ENCODE data around the gene PANX2.

Gene PANX2

DNA sequence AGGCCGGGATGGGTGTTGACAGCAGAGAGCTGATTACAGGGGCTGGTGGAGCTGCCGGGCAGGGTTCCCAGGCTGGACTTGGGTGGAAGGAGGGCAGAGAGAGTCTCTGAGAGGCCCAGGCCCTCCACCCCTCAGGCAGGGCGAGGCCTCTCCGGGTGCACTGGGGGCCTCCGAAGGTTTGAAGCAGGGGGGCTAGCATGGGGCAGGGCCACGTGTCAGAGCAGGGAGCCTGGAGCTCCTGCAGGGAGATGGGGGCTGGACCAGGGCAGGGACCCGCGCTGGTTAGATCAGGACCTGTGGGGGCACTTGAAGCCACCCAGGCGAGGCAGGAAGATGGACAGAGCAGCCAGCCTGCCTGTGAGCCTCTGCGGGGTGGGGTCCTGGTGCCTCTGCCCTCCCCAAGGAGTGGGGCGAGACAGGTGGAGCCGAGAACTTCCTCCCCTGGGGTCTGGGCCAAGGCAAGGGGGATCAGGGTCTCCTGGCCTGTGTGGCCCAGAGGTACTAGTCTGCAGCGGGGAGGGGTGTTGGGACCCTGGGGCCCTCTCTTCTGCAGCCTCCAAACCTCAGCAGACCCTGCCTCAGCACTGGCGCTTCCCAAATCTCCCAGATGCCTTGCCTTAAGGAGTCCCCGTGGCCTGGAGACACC, 911 bp downstream of the PANX2 start:
- no peak for DNase-seq

DNA sequence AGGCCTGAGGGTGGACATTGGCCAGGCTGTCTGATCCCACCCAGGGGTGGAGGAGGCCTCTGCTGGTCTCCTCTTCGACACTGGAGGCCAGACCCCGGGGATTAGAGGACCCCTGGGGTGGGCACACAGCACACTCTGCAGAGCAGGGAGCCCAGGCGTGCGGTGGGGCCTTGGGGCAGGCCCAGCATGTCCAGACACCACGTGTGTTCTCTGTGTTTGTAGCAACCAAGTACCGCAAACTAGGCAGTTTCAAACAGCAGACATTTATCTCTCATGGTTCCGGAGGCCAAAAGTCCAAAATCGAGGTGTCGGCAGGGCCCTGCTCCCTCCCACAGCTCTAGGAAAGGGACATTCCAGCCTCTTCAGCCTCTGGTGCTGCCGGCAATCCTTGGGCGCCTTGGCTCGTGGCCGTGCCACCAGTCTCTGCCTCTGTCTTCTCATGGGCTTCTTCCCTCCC, 1.5 kb downstream of the PANX2 start:
- no peak for DNase-seq

DNA sequence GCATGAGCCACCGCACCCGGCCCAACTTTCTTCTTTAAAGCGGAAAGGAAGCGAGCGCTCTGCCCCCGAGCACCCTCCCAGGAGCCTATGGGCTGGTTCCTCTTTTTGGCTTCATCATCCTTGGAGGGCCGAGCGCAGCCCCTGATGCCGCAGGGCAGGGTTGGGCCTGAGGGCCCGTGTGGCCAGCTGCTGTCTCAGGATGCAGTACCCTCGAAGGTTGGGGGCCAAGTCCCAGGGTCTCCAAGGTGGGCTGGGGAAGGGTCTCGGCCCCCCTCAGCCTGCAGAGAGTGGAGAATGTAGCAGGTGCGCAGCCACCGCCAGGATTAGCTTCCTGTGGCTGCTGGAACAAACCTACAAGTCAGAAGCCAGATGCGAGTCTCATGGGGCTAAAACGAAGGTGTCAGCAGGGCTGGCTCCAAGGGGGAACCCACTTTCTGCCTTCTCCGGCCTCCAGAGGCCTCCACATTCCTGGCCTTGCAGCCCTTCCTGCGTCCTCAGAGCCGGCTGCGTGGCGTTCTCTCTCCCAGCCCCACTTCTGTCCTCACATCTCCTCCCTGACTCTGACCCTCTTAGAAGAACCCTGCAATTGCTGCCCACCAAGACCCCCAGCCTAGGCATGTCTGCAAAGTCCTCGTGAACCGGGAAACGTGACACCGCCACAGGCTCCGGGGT, 2.9 kb downstream of the PANX2 start:
- no peak for DNase-seq

DNA sequence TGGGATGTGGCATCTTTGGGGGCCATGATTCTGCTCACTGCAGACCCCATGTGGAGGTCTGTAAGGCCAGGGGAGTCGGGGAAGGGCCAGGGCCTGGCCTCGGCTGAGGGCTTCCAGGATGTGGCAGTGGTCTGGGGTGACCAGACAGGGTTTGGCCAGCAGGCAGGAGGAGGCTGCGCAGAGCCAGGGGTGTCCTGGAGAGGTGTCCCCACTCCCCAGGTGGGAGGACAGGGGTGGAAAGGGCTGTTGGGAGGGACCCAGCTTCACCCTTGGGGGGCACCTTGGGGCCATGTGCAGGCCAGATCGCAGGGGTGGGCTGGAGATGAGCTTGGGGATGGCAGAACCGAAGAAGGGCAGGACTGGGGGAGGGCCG, 3.4 kb downstream of the PANX2 start:
- DNase-seq, result no peak

DNA sequence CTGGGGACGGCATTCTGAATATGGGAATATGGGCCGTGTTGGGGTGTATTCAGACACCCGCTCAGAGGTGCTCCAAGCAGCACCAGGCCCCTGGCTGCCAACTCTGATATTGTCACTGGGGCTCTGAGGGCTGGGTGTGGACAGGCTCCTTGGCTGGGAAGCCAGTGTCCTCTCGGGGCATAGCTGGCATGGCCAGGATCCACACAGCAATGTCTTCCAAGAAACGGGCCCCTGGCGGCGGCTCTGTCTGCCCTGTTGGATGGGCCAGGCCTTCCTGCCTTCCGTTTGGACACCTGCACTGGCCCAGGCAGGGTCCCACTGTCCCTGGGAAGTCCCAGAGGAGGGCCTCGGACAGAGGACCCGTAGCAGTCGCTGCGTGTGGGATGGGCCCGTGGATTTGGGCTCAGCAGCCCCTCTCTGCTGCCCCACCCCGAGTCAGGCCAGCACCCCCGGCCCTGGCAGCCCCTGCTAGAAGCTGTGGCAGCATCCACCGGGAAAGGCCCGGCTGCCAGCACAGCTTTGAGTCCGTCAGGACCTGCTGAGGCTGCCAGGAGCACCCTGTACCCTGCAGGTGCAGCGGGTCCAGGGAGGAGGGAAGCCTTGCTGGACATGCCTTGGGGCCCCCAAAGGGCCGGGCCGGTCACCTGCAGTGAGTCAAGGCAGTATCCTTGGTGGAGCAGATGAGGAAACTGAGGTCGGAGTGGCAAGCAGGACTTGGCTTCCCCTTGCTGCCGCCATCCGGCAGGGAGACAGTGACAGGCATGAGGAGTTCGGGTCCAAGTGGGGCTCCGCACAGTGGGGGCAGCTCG, 4.1 kb downstream of the PANX2 start:
- no peak for DNase-seq

DNA sequence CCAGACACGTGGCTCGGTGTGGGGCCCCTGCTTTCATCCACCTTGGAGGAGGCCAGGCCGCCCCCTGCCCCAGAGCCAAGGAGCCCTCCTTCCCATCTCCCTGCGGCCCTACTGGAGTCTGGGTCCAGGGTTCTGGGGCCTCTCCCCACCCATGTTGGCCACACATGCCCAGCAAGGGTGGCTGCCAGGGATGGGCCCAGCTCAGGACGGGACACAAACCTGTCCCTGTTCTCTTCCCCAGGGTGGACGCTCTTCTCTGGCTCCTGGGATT, 4.6 kb downstream of the PANX2 start:
- no peak for DNase-seq

DNA sequence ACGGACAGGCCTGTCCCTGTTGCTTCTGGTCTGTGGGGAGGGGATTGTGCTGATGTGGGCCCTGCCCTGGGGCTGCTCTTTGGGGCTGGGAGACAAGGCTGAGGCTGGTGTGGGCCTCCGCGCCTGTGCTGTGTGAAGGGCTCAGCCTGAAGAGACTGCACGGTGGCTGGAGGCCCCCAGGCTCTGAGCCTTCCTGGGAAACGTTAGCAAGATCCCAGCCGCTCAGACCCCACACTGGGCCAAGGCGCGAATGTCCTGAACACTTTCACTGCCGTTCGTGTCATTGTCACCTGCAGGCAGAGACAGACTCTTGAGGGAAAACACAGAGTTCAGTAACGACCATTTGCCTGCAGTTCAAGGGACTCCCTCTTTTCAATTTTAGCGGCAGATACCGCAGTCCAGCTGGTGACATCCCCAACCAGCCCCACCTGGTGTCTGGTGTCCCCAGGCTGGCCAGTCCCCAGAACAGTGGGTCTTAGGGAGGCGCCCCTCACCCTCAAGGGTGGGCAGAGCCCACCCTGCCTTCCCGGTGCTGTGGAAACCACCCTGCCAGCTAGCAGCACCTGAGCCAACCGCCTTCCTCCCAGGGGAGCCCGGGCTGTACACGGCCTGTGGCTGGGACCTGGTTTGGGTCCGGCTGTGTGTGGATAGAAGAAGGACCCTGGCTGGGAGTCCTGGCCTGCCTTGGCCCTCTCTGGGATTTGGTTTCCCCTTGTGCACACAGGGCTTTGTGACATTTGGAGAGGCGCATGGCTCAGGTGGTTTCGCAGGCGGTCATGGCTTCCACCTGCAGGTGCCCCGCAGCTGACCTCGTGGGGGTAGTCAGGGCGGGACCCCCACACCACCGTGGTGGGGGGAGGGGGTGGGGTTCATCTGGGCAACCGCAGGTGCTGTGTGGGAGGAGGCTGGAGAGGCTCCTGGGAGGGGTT, 5.7 kb downstream of the PANX2 start:
- no peak for DNase-seq

DNA sequence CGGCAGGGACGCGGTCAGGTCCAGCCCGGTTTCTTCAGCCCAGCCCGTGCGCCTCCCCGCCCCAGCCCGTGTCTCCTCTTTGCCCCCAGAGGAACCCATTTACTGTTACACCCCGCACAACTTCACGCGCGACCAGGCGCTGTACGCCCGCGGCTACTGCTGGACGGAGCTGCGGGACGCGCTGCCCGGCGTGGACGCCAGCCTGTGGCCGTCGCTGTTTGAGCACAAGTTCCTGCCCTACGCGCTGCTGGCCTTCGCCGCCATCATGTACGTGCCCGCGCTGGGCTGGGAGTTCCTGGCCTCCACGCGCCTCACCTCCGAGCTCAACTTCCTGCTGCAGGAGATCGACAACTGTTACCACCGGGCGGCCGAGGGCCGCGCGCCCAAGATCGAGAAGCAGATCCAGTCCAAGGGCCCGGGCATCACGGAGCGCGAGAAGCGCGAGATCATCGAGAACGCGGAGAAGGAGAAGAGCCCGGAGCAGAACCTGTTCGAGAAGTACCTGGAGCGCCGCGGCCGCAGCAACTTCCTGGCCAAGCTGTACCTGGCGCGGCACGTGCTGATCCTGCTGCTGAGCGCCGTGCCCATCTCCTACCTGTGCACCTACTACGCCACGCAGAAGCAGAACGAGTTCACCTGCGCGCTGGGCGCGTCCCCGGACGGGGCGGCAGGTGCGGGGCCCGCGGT, 6.5 kb downstream of the PANX2 start:
- no peak for DNase-seq

DNA sequence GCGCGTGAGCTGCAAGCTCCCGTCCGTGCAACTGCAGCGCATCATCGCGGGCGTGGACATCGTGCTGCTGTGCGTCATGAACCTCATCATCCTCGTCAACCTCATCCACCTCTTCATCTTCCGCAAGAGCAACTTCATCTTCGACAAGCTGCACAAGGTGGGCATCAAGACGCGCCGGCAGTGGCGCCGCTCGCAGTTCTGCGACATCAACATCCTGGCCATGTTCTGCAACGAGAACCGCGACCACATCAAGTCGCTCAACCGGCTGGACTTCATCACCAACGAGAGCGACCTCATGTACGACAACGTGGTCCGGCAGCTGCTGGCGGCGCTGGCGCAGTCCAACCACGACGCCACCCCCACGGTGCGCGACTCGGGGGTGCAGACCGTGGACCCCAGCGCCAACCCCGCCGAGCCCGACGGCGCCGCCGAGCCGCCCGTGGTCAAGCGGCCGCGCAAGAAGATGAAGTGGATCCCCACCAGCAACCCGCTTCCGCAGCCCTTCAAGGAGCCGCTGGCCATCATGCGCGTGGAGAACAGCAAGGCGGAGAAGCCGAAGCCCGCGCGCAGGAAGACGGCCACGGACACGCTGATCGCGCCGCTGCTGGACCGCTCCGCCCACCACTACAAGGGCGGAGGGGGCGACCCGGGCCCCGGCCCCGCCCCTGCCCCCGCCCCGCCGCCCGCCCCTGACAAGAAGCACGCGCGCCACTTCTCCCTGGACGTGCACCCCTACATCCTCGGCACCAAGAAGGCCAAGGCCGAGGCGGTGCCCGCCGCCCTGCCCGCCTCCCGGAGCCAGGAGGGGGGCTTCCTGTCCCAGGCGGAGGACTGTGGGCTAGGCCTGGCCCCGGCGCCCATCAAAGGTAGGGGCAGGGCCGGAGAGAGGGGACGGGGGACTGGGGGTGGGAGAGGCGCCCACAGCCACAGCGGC, 7.3 kb downstream of the PANX2 start:
- no peak for DNase-seq

DNA sequence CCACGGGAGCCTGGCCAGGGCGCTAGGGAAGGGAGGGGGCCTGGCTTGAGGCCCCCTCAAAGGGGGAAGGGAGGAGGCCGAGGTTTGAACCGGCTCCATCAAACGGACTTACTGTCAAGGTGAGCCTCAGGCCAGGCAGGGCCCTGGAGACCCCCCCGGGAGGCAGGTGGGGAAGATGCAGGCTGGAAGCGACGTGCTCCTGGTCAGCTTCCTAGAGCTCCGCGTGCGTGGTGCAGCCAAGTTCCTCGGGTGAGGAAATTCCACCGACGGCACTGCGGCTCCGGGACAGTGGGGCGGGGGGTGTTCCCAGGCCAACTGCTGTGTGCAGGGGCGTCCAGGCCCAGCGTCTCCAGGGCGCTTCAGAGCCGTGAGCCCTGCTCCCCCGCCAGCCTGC, 7.9 kb downstream of the PANX2 start:
- DNase-seq, result no peak

DNA sequence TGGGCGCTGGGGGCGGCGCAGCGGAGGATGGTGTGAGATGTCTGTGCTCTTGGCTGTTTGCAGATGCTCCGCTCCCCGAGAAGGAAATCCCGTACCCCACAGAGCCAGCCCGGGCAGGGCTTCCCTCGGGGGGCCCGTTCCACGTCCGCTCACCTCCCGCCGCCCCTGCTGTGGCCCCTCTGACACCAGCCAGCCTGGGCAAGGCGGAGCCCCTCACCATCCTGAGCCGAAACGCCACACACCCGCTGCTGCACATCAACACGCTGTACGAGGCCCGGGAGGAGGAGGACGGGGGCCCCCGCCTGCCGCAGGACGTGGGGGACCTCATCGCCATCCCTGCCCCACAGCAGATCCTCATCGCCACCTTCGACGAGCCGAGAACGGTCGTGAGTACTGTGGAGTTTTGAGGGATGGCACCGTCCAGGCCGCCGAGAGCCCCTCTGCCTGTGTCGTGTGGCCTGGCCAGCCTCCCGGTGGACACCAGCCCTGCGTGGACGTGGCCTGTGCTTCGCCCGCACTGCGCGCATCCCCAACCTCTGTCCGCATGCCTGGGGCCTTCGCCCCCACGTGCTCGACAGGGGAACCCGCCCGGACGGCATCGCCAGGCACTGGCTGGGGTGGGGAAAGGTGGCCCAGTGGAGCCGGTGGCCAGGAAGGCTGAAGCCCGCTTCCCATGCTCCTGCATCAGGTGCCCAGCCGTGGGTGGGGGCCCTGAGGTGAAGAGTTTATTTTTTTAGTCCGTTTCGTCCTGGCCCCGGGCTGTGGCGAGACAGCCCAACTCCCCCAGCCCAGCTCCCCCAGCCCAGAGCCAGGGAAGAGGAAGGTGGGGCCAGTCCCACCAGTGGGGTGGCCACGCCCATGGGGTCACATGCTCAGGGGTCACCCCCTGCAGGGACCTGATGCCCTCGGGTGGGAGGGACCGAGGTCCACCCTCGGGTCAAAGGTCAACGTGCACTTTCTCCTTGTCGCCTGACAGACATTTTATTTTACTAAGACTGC, 8.6 kb downstream of the PANX2 start:
- no peak for DNase-seq

DNA sequence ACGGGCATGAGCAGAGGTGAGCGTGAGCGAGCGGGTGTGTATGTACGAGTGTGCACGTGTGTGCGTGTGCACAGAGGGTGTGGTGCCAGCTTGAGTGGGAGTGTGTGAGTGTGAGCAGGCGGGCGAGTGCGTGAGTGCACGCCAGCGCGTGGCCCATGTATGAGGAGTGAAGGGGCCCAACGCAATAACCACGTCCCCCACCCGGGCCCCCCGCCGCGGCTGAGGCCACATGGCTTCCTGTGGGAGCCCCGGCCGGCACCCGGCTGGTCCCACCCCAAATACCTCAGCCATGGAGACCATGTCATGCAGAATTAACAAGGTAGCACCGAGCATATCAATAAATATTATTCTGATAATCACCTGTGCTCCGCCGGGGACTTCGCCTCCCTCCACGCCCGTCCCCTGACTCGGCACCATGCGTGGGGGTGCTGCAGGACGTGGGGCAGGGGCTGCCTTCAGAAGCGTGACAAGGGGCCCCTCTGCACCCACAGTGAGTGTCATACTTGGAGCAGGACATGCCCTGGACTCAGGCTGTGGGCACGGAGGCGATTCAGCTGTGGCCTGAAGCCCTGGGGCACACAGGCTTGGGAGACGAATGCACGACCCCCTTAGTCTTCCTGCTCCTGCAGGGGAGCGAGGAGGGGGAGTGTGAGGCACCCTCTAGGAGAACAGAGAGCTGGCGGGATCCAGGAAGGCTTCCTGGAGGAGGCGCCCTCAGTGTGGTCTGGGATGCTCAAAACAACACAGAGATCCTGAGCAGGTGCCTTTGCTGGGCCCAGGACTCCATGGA, 9.6 kb downstream of the PANX2 start:
- DNase-seq, result no peak

DNA sequence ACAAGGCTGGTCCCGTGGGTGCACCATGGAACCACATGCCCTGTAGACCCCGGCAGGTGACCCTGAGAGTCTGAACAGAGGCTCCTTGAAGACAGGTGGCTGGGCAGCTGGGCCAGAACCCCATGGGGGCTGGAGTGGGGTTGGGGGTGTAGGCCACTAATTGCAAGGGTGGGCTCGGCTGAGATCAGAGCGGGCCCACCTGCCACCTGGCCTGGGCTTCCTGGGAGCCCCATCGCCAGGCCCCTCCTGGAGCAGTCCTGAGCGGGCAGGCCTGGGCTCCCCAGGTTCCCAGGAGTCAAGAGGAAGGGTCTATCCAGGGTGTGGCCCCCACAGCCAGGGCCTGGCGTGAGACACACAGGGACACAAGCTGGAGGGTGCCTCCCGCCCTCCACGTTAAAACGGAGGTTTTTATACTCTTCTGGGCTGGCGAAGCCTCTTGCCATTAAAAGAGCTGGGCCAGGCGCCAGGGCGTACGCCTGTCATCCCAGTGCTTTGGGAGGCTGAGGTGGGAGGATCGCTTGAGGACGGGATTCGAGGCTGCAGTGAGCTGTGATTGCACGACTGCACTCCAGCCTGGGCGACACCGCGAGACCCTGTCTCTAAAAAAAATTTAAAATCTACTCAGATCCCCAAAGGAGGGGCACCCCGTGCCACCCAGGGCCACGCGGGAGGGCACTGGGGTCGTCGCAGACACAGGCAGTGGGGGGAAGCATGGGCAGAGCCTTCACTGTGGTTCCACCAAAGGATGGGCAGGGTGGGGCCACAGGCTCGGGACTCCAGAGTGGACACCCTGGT, 10.4 kb downstream of the PANX2 start:
- DNase-seq, result no peak

DNA sequence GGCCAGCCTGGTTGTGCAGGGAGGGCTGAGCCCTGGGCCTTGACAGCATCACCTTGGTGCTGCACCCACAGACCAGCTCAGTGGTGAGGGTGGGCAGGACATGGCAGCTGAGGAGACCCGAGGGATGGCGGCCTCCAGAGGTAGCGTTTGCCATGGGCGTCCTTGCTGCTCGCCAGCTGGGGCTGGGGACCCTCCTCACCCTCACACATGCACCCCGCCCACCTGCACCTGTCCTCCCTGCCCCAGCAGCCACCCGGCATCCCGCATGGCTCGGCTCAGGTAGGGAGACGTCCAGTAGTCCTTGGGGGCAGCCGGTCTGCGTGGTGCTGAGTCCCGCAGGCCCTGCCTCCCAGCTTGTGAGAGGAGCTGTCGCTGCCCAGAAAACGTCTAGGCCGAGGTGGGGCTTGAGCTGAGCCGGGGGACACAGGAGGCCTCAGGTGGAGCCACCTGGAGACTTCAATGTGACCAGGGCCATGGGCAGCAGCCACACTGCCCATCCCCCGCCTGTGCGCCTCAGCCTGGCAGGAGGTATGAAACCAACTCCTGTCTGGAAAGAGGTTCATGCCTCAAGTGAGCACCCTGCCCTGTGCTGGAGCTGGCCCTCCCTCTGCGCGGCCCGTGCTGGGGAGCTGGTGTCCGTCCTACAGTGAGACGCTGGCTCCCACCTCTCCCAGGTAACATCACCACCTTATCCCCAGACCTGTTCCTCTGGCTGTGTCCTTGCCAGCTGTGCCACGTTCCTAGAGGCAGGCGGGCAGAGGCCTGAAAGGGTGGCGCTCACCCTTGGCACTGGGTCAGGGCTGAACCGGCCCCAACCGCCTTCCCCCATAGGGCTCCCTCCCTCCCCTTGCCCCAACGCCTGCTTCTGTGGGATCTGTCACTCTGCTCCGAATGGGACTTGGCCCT, 11.9 kb downstream of the PANX2 start:
- no peak for DNase-seq

DNA sequence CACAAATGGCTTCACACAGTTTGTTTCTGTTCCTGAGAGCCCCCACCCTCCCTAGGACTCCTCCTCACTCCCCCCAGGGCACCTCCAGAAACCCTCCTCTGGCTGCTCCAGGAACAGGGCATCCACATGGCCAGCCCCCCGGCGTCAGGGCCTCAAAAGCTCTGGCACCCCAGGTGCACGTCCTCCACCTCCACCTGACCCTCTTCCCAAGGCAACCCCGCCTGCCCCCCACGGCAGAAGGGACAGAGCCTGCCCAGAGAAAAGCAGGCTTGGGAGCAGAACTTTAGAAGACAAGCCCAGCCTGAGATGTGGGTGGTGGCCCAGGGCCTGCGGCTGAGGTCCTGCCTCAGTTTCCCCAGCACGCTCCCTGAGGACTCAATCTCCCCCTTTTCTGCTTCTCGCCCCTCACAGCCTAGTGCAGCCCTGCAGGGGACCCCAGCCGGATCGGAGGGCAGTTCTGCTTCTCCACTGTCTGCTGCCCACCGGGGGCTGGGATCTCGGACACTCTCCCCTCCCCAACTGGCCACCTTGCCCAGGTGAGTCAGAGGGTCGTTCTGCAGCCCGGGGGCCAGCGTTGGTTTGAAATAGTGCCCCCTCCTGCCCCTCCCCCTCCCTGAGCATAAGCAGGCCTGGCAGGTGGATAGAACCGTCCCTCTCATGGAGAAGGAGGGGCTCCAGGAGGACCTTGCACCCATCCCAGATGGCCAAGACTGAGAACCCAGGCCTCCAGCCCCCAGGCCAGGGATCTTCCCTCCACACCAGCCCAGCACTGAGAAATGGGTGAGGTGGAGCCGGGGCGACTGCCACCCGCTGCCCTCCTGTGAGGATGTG, 12.8 kb downstream of the PANX2 start:
- no peak for DNase-seq

All from stimulated activated CD4-positive, alpha-beta T cell treated with anti-CD3 and anti-CD28 coated beads, Interleukin-1b, Interleukin-23, amount 100 ng/mL, for 48 hours (primary cell).